ENCODE measurements around the gene UTS2B. TPM values are rescaled to one million over a fixed set of nuclear protein-coding genes. Genes with fewer than 3 reads are reported as not detected.
A peak's percentile ranks its signal among the peaks of the same experiment; 100 is the strongest.

UTS2B gene
- total and polyA plus RNA-seq, 10 of the 15 experiments (the other 5 are each of a cell fraction or from before 2014, with no cell fraction given): 0.15 to 0.72 (median 0.44) TPM

- no peak for TF ChIP-seq ZNF592 (IDR thresholded peaks at IDR 0.05)
- TF ChIP-seq HSF1 (IDR thresholded peaks at IDR 0.05; ENCODE audit: low read depth, low read length): no peak
- TF ChIP-seq CUX1 (IDR thresholded peaks at IDR 0.05; ENCODE audit: insufficient replicate concordance, low read depth, low read length): no peak
- TF ChIP-seq HDAC2 (IDR thresholded peaks at IDR 0.05): no peak
- peak; percentile 16; the same call in 1 of the 2 replicates for TF ChIP-seq USF2 (IDR thresholded peaks at IDR 0.05; ENCODE audit: borderline replicate concordance, low read depth, low read length)
- no peak for TF ChIP-seq CREB1 (IDR thresholded peaks at IDR 0.05; ENCODE audit: low read depth)
- TF ChIP-seq SREBF1 (IDR thresholded peaks at IDR 0.05; ENCODE audit: low read length): no peak
- peak; percentile 85; the same call in 1 of the 2 replicates for TF ChIP-seq ZBTB40 (IDR thresholded peaks at IDR 0.05; ENCODE audit: borderline replicate concordance)
- no peak for TF ChIP-seq SUPT20H (IDR thresholded peaks at IDR 0.05; ENCODE audit: borderline replicate concordance, control insufficient read depth, low read depth, low read length)
- TF ChIP-seq JUNB (IDR thresholded peaks at IDR 0.05): no peak
- TF ChIP-seq FOXM1 (IDR thresholded peaks at IDR 0.05; ENCODE audit: low read depth, low read length): no peak
- TF ChIP-seq RELA (IDR thresholded peaks at IDR 0.05; ENCODE audit: borderline replicate concordance, partially characterized antibody): no peak
- no peak for TF ChIP-seq SUZ12 (IDR thresholded peaks at IDR 0.05; ENCODE audit: unreplicated experiment)
- peak; percentile 92 for TF ChIP-seq RAD51 (IDR thresholded peaks at IDR 0.05)
Measured at GRCh38 chr3:191336833-191337232, 6.5 kb upstream of the UTS2B start (continued).
